HepG2 (cell line): ENCODE data around the gene CIAPIN1. TPM values are rescaled to one million over a fixed set of nuclear protein-coding genes. Genes with fewer than 3 reads are reported as not detected.

ENCODE experiments used
- ATAC-seq: fragments of 200-7000 bp; cut with Tn5 transposase; 3 replicates; pipeline ENCODE4 v1.9.1; 2020; ENCODE audit warnings: mild to moderate bottlenecking, moderate library complexity
- BruUV-seq: library from RNA; stranded (reverse); fragments of 400-500 nt; replicated peaks from 2 replicates; lab custom pipeline; 2021; lab: Mats Ljungman, UMichigan
- CTCF ChIA-PET: fragments of 300-600 bp; formaldehyde crosslinking; extraction: SDS; loops from one replicate; lab custom pipeline; 2021; ENCODE audit warnings: low total read pairs, inconsistent platforms, low intra/inter-chr PET ratio; lab: Yijun Ruan, JAX
- POLR2A ChIA-PET: fragments of 350-600 bp; sonication (Branson Sonifier 250); formaldehyde crosslinking; loops from one replicate; lab custom pipeline; 2020; ENCODE audit warnings: antibody characterized with exemption, inconsistent platforms; lab: Yijun Ruan, JAX
- DNase-seq: peaks from one replicate; pipeline ENCODE4 v3.0.0-alpha.2; 2015; ENCODE audit warnings: low spot score
- FAIRE-seq: peaks from 3 replicates; lab custom pipeline; 2011; peaks lifted over from hg19 to GRCh38; lab: Jason Lieb, UNC
- H2AFZ ChIP-seq: one replicate; pipeline ENCODE4 v1.6.1; 2011; ENCODE audit warnings: low read length, inconsistent platforms
- H3K27ac ChIP-seq: fragments of 300-600 bp; 3 replicates; pipeline ENCODE4 v1.8.0; 2011; ENCODE audit warnings: mixed run types, mild to moderate bottlenecking, mixed read lengths, low read length, inconsistent platforms; ENCODE audit not compliant: insufficient read depth; ENCODE audit errors: extremely low read length
- H3K27me3 ChIP-seq, 2 experiments: fragments of 200-600 bp in 1 of 2; 2 replicates in 1 of 2; 3 replicates in 1 of 2; pipeline versions ENCODE4 v1.6.0 to v1.8.0; 2011; ENCODE audit warnings: low read length in 2 of 2, mild to moderate bottlenecking in 2 of 2, moderate library complexity in 2 of 2, inconsistent platforms in 1 of 2; ENCODE audit not compliant: insufficient read depth in 2 of 2, control insufficient read depth in 1 of 2
- H3K36me3 ChIP-seq, 2 experiments: fragments of 200-600 bp in 1 of 2; replicated peaks in 1 of 2; 2 replicates in 1 of 2; 3 replicates in 1 of 2; pipeline versions ENCODE4 v1.5.1 to v1.8.0; 2011; ENCODE audit warnings: low read length in 2 of 2, inconsistent platforms in 1 of 2; ENCODE audit not compliant: insufficient read depth in 2 of 2, control insufficient read depth in 1 of 2
- H3K4me1 ChIP-seq: 2 replicates; pipeline ENCODE4 v1.5.1; 2012; ENCODE audit warnings: low read length, inconsistent platforms; ENCODE audit not compliant: insufficient read depth
- H3K4me2 ChIP-seq: 2 replicates; pipeline ENCODE4 v1.6.0; 2011; ENCODE audit warnings: low read depth, low read length, inconsistent platforms
- H3K4me3 ChIP-seq, 3 experiments: fragments of 200-600 bp in 1 of 3; sonication (generic), shearing (Covaris generic) in 1 of 3; replicated peaks in 1 of 3; 2 replicates each; pipeline ENCODE4 v1.5.1; 2011 to 2016; ENCODE audit warnings: low read length in 3 of 3, inconsistent platforms in 2 of 3, low read depth in 2 of 3, mild to moderate bottlenecking in 2 of 3, control low read depth in 1 of 3, mixed read lengths in 1 of 3; ENCODE audit not compliant: insufficient read depth in 1 of 3
- H3K79me2 ChIP-seq: one replicate; pipeline ENCODE4 v1.6.1; 2011; ENCODE audit warnings: low read length, inconsistent platforms; ENCODE audit not compliant: insufficient read depth
- H3K9ac ChIP-seq: 2 replicates; pipeline ENCODE4 v1.6.0; 2011; ENCODE audit warnings: mild to moderate bottlenecking, low read depth, low read length, inconsistent platforms; ENCODE audit not compliant: insufficient read depth
- H3K9me3 ChIP-seq: 2 replicates; pipeline ENCODE4 v1.5.1; 2012; ENCODE audit warnings: mild to moderate bottlenecking, low read length
- H4K20me1 ChIP-seq: 2 replicates; pipeline ENCODE4 v1.6.0; 2011; ENCODE audit warnings: inconsistent platforms, mild to moderate bottlenecking, low read length, moderate library complexity; ENCODE audit not compliant: insufficient read depth
- BRCA1 ChIP-seq: sonication (generic); formaldehyde crosslinking; IDR thresholded peaks from 2 replicates; pipeline ENCODE4 v1.4.0; 2020; ENCODE audit warnings: missing genetic modification reagents
- HNRNPL ChIP-seq: fragments of 200-400 bp; formaldehyde crosslinking; IDR thresholded peaks from 2 replicates; pipeline ENCODE4 v1.6.1; 2017; ENCODE audit warnings: mild to moderate bottlenecking, low read depth, low read length
- KLF16 ChIP-seq, 2 experiments: sonication (generic) in 1 of 2; formaldehyde crosslinking in 1 of 2; IDR thresholded peaks; 2 replicates each; pipeline versions ENCODE4 v1.6.1 to v1.8.0; 2016 to 2023; ENCODE audit warnings: missing genetic modification reagents in 2 of 2, missing compliant biosample characterization in 1 of 2
- MXD4 ChIP-seq: IDR thresholded peaks from 2 replicates; pipeline ENCODE4 v1.6.1; 2016; ENCODE audit warnings: mild to moderate bottlenecking, missing biosample characterization, missing genetic modification reagents
- NAIF1 ChIP-seq: sonication (generic); formaldehyde crosslinking; IDR thresholded peaks from 2 replicates; pipeline ENCODE4 v1.5.0; 2020; ENCODE audit warnings: mild to moderate bottlenecking, missing genetic modification reagents, borderline replicate concordance
- TBX2 ChIP-seq: sonication (generic); formaldehyde crosslinking; IDR thresholded peaks from 2 replicates; pipeline ENCODE4 v1.5.0; 2020; ENCODE audit warnings: missing genetic modification reagents, mild to moderate bottlenecking, borderline replicate concordance
- TOPORS ChIP-seq: sonication (generic); formaldehyde crosslinking; IDR thresholded peaks from 2 replicates; pipeline ENCODE4 v1.8.0; 2023; ENCODE audit warnings: mild to moderate bottlenecking, missing genetic modification reagents
- ZKSCAN1 ChIP-seq: fragments of 150-350 bp; IDR thresholded peaks from 2 replicates; pipeline ENCODE4 v1.6.1; 2014; ENCODE audit warnings: low read length
- WGBS: methylation state at CpG from one replicate; pipeline ENCODE4 v1.1.6; 2017; ENCODE audit warnings: low lambda C conversion rate; 5-methylcytosine and 5-hydroxymethylcytosine counted together
- in situ Hi-C: cut with HindIII; loops from 2 replicates; pipeline ENCODE4 v1.10.0; 2017; ENCODE audit warnings: low pct_unique_long_range_greater_than_20kb; ENCODE audit not compliant: extremely low pct_ligation_motif_present
- intact Hi-C: fragments of 100-400 bp; cut with micrococcal nuclease; formaldehyde crosslinking; loops from one replicate; pipeline ENCODE4 v1.10.0; 2022; ENCODE audit not compliant: unreplicated experiment
- polyA plus RNA-seq, 8 experiments: library from polyadenylated mRNA; depleted of rRNA in 3 of 8; stranded (reverse) in 7 of 8; unstranded in 1 of 8; fragments of >200 nt; fragmentation: Illumina TruSeq in 4 of 8; extraction: Trizol in 4 of 8; gene quantifications; 2 replicates each; pipeline versions ENCODE4 v1.2.1 to v1.2.3, GENCODE V29; 2011 to 2016; ENCODE audit warnings: low read depth in 4 of 8, missing spikeins in 1 of 8, mixed read lengths in 1 of 8; ENCODE audit not compliant: insufficient read depth in 1 of 8
- total RNA-seq, 5 experiments: library from RNA; depleted of rRNA; stranded (reverse); fragments of >200 nt; fragmentation: Illumina TruSeq; extraction: Trizol; gene quantifications; 2 replicates each; pipeline ENCODE4 v1.2.3, GENCODE V29; 2016; ENCODE audit warnings: low read depth in 1 of 5
- TF ChIP-seq, protein P1 (sequence below): sonication (generic); formaldehyde crosslinking; IDR thresholded peaks from 2 replicates; pipeline ENCODE4 v1.5.0; 2020; ENCODE audit warnings: mild to moderate bottlenecking, missing genetic modification reagents, borderline replicate concordance
- TF ChIP-seq, protein P2 (sequence below): sonication (generic); formaldehyde crosslinking; IDR thresholded peaks from 2 replicates; pipeline ENCODE4 v1.4.0; 2020; ENCODE audit warnings: missing genetic modification reagents

The CIAPIN1 gene
- total and polyA plus RNA-seq, 2 of the 13 experiments (the other 11 are each of a cell fraction or from before 2014, with no cell fraction given): 69.3 to 89.7 TPM

DNA sequence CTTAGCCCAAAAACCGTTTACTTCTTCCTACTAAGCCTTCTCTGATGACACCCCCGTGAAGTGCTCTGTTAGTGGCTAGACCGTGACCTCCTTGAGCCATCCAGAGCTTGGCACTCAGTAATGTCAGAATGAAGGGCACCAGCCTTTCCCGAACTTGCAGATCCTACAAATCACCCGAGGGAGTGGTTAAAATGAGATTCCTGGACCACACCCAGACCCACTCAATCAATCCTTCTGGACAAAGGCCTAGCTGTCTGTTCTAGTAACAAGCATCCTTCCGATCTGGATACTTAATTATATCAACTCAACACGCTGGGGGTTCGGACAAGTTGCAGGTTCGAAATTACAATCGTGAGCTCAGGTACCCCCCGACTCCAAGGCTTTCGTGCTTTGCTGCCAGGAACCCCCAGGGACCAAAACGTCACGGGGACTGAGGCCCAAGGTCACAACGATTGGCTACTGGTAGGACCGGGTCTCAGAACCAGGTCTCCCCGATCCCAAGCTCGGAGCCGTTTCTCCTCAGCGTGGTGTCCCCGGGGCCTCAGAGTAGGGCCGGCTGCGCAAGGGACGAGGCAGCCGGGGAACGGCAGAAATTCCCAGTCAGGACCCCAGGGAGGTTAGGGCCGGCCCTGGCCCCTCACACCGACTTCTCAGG is 527 bp downstream of the CIAPIN1 start (continued):
- TF ChIP-seq, protein P1, sequence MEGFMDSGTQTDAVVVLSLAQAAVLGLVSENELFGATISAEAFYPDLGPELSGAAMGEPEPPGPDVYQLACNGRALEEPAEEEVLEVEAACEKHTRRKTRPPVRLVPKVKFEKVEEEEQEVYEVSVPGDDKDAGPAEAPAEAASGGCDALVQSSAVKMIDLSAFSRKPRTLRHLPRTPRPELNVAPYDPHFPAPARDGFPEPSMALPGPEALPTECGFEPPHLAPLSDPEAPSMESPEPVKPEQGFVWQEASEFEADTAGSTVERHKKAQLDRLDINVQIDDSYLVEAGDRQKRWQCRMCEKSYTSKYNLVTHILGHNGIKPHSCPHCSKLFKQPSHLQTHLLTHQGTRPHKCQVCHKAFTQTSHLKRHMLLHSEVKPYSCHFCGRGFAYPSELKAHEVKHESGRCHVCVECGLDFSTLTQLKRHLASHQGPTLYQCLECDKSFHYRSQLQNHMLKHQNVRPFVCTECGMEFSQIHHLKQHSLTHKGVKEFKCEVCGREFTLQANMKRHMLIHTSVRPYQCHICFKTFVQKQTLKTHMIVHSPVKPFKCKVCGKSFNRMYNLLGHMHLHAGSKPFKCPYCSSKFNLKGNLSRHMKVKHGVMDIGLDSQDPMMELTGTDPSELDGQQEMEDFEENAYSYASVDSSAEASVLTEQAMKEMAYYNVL (CRISPR knock-in tag): no peak
- TF ChIP-seq, protein P2, sequence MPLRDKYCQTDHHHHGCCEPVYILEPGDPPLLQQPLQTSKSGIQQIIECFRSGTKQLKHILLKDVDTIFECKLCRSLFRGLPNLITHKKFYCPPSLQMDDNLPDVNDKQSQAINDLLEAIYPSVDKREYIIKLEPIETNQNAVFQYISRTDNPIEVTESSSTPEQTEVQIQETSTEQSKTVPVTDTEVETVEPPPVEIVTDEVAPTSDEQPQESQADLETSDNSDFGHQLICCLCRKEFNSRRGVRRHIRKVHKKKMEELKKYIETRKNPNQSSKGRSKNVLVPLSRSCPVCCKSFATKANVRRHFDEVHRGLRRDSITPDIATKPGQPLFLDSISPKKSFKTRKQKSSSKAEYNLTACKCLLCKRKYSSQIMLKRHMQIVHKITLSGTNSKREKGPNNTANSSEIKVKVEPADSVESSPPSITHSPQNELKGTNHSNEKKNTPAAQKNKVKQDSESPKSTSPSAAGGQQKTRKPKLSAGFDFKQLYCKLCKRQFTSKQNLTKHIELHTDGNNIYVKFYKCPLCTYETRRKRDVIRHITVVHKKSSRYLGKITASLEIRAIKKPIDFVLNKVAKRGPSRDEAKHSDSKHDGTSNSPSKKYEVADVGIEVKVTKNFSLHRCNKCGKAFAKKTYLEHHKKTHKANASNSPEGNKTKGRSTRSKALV: no peak
- TF ChIP-seq NAIF1 (CRISPR knock-in tag): no peak
- TF ChIP-seq BRCA1: no peak
- TF ChIP-seq MXD4: no peak
- no peak for TF ChIP-seq TOPORS (CRISPR knock-in tag)

DNA sequence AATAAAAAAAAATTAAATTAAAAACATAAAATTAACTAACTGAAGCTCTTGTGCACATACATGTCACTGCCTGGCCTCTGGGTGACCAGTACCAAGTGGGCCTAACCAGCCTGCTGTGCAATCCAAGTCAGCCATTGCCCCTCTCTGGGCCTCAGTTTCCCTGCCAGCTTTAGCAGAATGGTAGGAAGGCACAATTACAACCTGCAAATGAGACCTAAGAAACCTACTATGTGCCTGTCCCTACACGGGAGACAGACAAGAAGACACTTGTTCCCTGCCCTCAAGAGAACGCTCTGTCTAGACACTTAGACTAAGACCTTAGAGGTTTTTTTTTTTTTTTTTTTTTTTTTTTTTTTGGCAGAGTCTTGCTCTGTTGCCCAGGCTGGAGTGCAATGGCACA is 1.7 kb downstream of the CIAPIN1 start:
- no peaks in the 10 kb centered on the region; a peak in 1 of 5 replicates for H3K27me3 ChIP-seq
- peaks cover 46% of the 10 kb centered on the region for H3K4me1 ChIP-seq
- H3K9me3 ChIP-seq: no peaks in the 10 kb centered on the region
- H3K4me3 ChIP-seq: no peak overlapping the region
- no peak for DNase-seq
- 98% methylated on average over 2 of the region's 2 CpGs for WGBS
- in situ Hi-C loops: no loop called here
- BruUV-seq: no TSS peak
- no peak for TF ChIP-seq KLF16 (CRISPR knock-in tag; IDR thresholded peaks at IDR 0.05)
- peak; percentile 74 for TF ChIP-seq ZKSCAN1
- no peak for TF ChIP-seq TBX2 (CRISPR knock-in tag)
- TF ChIP-seq HNRNPL: no peak
- TF ChIP-seq, all 625 proteins: peak for 1
- H4K20me1 ChIP-seq: no peaks in the 10 kb centered on the region
- ChIA-PET POLR2A (interaction anchor here (0.7 to 3.8 kb wide), 4 partner anchors 13 to 26 kb away, joined by 3 to 46 read pairs (median 25); partner anchors contain the start of gene POLR2C), CTCF (no interaction called here)
- no peak for FAIRE-seq
- intact Hi-C loops: no loop called here
- H2AFZ ChIP-seq: no peak overlapping the region
- no peak overlapping the region for H3K9ac ChIP-seq
- H3K4me2 ChIP-seq: 0 out of 2 replicates have a peak overlapping the region, but pooled peaks have one; percentile 3
- no peak overlapping the region for H3K27ac ChIP-seq
- H3K79me2 ChIP-seq: peaks cover 24% of the 10 kb centered on the region
- ATAC-seq: no peak
- H3K36me3 ChIP-seq: peaks cover 0 to 3% of the 10 kb centered on the region in 2 experiments; a peak in 3 of 5 replicates
